ENCODE measurements around the gene LRRC42. TPM values are rescaled to one million over a fixed set of nuclear protein-coding genes. Genes with fewer than 3 reads are reported as not detected.
"Not testable (repeated sequence)": the region's sequence is repeated elsewhere in the genome, so short reads cannot be mapped to it uniquely, and the experiment has no call there.

The LRRC42 gene
- total RNA-seq, 1 donor from 2014 or later = 23.4 TPM

GRCh38 chr1:54003750-54004480, 57.8 kb downstream of the LRRC42 start:
- not testable (repeated sequence) for DNase-seq (ENCODE audit: low read depth, low spot score)

DNA sequence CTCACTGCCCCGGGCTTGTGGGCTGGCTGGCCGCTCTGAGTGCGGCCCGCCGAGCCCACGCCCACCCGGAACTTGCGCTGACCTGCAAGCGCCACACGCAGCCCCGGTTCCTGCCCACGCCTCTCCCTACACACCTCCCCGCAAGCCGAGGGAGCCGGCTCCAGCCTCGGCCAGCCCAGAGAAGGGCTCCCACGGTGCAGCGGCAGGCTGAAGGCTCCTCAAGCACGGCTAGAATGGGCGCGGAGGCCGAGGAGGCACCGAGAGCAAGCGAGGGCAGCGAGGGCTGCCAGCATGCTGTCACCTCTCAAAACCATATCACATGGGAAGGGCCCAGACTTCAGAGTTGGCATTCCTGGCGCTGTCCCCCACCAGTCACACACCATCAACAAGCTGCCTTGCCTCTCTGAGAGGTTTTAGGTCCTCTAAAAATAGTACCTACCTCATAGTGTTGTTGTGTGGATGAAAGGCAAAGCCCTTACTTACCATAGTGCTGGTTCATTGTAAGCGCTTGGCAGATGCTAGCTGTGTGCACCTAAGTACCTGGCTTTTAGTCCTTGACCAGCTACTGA, 58.4 kb downstream of the LRRC42 start:
- no peak for DNase-seq (ENCODE audit: low read depth, low spot score)

- no peak for DNase-seq (ENCODE audit: low read depth, low spot score)
Observed at GRCh38 chr1:54006508-54006907, 60.4 kb downstream of the LRRC42 start.

DNA sequence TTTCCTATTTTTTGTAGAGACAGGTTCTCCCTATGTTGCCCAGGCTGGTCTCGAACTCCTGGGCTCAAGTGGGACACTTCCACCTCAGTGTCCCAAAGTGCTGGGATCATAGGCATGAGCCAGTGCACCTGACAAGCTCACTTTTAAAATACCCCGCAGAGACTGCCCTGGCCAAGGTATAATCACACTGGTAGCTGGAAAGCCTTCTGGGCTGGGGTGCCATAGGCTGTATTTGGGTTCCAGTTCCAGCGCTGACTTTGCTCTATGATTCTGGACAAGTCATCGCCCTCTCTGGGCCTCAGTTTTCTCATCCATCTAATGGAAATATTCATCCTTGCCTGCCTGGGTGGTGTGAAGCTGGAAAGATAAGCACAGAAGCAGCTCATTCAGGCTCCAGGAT, 61.5 kb downstream of the LRRC42 start:
- DNase-seq (ENCODE audit: low read depth, low spot score) = no peak

GRCh38 chr1:54008876-54009275, 62.7 kb downstream of the LRRC42 start:
- no peak for DNase-seq (ENCODE audit: low read depth, low spot score)

DNA sequence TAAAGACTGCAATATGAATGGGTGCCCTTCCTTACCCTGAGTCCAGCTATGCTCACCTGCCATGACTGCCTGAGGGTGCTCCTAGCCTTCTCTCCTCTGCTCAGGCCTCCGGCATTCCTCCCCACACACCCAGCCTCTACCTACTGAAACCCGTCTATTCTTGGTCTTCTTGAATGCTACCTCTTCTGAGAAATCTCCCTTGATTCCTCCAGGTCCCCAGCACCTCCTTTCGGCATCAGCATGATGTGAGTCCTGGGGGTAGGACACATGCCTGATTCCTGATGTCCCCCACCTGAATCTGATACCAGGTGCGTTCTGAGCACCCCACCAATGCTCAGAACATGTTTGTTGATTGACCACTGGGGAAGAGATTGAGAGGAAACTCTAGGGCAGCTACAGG, 63.3 kb downstream of the LRRC42 start:
- no peak for DNase-seq (ENCODE audit: low read depth, low spot score)

DNA sequence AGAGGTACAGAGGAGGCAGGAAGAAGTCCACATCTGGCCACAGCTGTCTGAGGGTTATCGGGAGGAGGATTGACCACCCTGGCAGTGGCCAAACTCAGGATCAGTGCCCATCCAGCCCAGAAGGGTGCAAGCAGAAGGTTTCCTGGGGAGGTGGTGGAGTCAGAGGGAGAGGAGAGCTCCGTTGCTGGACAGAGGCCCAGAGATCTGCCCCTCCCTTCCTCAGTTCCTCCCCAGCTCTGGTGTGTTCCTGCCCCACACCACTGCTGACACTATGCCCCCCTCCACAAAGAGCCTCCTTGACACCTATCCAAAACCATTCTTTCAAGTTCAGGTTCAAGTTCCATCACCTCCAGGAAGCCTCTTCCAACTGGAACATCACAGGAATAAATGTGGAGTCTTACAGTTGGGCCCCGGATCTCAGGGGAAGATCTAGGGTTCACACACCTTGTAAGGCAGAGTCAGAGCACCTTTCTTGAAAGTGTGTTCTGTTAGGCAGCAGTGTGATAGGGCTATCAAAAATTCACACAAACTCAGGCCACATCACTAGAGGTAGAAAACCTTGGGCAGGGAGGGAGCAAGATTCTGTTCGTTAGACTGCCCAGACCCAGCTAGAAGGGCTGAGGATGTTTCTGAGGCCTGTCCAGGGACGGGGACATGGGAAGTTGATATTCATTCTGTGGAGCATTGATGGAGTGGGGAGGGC, 64.4 kb downstream of the LRRC42 start:
- DNase-seq (ENCODE audit: low read depth, low spot score) = no peak

GRCh38 chr1:54011316-54012007, 65.3 kb downstream of the LRRC42 start:
- DNase-seq (ENCODE audit: low read depth, low spot score) = no peak

DNA sequence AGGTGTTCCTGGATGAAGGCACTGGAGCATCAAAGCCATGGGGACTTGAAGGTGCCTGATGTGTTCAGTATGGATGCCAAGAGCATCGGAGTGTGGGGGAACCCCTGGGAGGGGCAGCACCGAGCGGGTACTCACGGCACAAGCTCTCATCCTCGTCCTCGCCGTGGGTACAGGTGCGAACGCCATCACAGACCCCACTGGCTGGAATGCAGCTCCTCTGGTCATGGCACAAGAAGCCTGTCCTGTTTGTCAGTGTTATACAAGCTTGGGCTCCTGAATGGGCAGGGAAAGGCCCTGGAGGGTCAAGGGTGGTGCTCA, 65.8 kb downstream of the LRRC42 start:
- DNase-seq (ENCODE audit: low read depth, low spot score) = no peak

GRCh38 chr1:54012863-54013262, 66.7 kb downstream of the LRRC42 start:
- no peak for DNase-seq (ENCODE audit: low read depth, low spot score)

- DNase-seq (ENCODE audit: low read depth, low spot score) = no peak
Observed at GRCh38 chr1:54013393-54014008, 67.4 kb downstream of the LRRC42 start.

DNA sequence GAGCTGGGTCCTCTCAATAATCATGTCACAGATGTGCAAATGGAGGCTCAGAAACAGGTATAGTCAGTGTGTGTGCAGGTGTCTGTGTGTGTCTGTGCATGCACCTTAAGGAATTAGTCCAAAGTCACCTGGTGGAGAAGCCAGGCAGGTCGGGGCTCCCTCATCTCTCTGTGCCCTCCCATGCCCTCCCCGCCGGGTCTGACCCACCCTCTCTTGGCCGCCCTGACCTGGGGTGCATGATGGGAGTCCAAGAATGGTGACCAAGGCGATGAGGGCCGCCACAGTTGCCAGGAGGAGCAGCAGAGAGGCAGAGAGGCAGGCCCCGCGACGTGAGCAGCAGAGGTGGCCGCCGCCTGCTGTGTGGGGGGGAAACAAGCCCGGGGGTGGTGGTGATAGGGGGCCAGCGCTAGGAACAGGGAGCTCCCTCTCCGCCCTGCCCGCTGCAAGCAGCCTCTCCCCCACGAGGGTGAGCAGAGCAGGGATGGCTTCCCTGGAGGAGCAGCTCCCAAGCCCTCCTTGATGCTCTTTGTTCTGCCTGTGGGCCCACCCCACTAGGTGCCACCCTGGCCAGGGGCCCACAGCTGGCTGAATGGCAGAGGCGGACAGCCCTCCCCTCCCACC, 68.0 kb downstream of the LRRC42 start:
- no peak for DNase-seq (ENCODE audit: low read depth, low spot score)

DNA sequence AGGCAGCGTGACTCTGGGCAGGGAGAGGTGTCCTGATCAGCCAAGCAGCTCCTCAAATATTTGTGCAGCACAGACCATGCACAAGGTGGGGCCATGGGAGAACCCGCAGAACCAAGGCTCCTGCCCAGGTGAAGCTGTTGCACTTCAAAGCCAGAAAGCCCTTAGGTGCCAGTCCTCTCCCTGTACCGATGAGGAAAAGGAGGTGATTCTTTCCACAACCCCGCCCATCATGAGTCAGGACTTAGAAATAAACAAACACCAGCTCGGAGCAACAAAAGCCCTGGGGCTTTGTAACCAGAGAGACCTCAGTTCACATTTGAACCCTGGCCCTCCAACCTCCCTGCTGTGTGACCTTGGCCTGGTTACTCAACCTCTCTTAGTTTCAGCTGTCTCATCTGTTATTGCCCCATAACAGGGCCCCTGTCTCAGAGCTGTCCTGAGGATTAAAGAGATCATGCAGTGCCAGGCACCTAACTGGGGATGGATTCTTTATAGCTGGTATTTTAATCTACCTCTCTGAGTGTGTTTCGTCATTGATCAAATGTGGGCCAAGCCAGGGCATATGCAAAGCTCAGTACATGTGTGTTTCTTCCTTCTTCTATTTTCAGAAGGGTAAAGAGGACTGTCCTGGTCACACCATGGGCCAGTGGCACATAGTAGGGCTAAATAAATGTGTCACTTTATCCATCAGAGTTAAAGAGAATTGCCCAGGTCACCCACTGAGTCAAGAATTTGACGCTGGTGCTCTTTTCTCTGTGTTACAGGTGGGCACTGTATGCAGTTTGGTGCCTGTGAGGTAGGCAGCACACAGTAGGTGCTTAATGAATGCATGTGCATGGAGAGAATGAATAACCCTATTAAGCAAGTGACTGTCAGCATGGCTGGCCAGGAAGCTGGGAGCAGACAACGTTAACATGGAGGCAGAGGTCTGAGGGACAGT, 70.5 kb downstream of the LRRC42 start:
- DNase-seq (ENCODE audit: low read depth, low spot score) = no peak

Other genes with a start within 250 kb of the LRRC42 start
- gene GLIS1, start 207.2 kb upstream of the LRRC42 start, total RNA-seq = not detected in 2 replicates
- 29.7 and 52.5 TPM in 2 replicates for gene NDC1, start 108.1 kb upstream of the LRRC42 start, total RNA-seq
- 17.1 and 22.0 TPM in 2 replicates for gene YIPF1, start 56.6 kb upstream of the LRRC42 start, total RNA-seq
- gene DIO1, start 52.2 kb upstream of the LRRC42 start, total RNA-seq = not detected in 2 replicates
- gene IFT25, start 651 bp upstream of the LRRC42 start, total RNA-seq = 13.8 and 18.1 TPM in 2 replicates
- not detected in 2 replicates for gene LDLRAD1, start 71.8 kb downstream of the LRRC42 start, total RNA-seq
- 246 and 255 TPM in 2 replicates for gene TMEM59, start 106.9 kb downstream of the LRRC42 start, total RNA-seq
- gene TCEANC2, start 107.3 kb downstream of the LRRC42 start, total RNA-seq = 2.6 and 3.7 TPM in 2 replicates
- gene CDCP2, start 206.7 kb downstream of the LRRC42 start, total RNA-seq = not detected in 2 replicates